ENCODE measurements around the gene PNPO.

DNA sequence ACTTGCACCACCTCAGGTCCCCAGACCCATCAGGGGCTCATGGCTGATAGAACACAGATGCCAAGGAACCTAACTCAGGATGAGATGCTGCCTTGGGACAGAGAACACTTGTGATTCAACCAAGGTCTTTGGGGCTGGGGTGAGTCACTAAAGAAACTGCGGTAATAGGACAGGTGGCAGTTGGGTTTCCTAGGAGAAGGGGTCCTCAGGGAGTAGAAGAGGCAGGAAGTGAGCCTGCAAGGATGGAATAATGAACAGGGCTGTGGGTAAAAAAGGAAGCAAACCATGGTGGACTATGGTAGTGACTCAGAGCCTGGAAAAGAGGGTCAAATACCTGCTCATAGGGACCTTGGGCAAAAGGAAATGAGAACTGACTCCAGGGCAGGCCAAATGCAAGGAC lies 6.5 kb upstream of the PNPO start:
- TF ChIP-seq POLR2A (IDR thresholded peaks at IDR 0.05), result no peak
- TF ChIP-seq, protein P1, sequence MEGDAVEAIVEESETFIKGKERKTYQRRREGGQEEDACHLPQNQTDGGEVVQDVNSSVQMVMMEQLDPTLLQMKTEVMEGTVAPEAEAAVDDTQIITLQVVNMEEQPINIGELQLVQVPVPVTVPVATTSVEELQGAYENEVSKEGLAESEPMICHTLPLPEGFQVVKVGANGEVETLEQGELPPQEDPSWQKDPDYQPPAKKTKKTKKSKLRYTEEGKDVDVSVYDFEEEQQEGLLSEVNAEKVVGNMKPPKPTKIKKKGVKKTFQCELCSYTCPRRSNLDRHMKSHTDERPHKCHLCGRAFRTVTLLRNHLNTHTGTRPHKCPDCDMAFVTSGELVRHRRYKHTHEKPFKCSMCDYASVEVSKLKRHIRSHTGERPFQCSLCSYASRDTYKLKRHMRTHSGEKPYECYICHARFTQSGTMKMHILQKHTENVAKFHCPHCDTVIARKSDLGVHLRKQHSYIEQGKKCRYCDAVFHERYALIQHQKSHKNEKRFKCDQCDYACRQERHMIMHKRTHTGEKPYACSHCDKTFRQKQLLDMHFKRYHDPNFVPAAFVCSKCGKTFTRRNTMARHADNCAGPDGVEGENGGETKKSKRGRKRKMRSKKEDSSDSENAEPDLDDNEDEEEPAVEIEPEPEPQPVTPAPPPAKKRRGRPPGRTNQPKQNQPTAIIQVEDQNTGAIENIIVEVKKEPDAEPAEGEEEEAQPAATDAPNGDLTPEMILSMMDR (IDR thresholded peaks at IDR 0.05), result no peak

All from body of pancreas (tissue), 4 donors.